NCI-H1048 (cell line): ENCODE measurements around the gene COL4A1.

Experiments used
- DNase-seq: peaks from one replicate; lab custom pipeline; 2025; lab: John Stamatoyannopoulos, UW

COL4A1 gene

GRCh38 chr13:110236431-110236830, 70.5 kb downstream of the COL4A1 start:
- DNase-seq = no peak

- DNase-seq = no peak
These were observed 72.4 kb downstream of the COL4A1 start for GRCh38 chr13:110234532-110234931.

GRCh38 chr13:110233951-110234280, 73.0 kb downstream of the COL4A1 start:
- no peak for DNase-seq

- DNase-seq = no peak
These were observed 73.6 kb downstream of the COL4A1 start for GRCh38 chr13:110233181-110233950.

- DNase-seq = no peak
These were observed 74.2 kb downstream of the COL4A1 start for GRCh38 chr13:110232756-110233155.

- DNase-seq = no peak
These were observed 74.8 kb downstream of the COL4A1 start for GRCh38 chr13:110232142-110232541.

- DNase-seq = no peak
These were observed 75.5 kb downstream of the COL4A1 start for GRCh38 chr13:110231348-110232047.

GRCh38 chr13:110230661-110231347, 76.2 kb downstream of the COL4A1 start:
- DNase-seq = no peak

- DNase-seq = no peak
These were observed 76.9 kb downstream of the COL4A1 start for GRCh38 chr13:110229905-110230563.

- DNase-seq = no peak
These were observed 77.7 kb downstream of the COL4A1 start for GRCh38 chr13:110228936-110229904.

GRCh38 chr13:110227864-110228643, 78.9 kb downstream of the COL4A1 start:
- no peak for DNase-seq

GRCh38 chr13:110227416-110227815, 79.5 kb downstream of the COL4A1 start:
- DNase-seq = no peak

GRCh38 chr13:110225609-110226574, 81.1 kb downstream of the COL4A1 start:
- DNase-seq = no peak

GRCh38 chr13:110225003-110225402, 82.0 kb downstream of the COL4A1 start:
- DNase-seq = no peak

GRCh38 chr13:110224519-110224918, 82.4 kb downstream of the COL4A1 start:
- DNase-seq = no peak

GRCh38 chr13:110221406-110222117, 85.4 kb downstream of the COL4A1 start:
- DNase-seq = no peak

- no peak for DNase-seq
These were observed 86.5 kb downstream of the COL4A1 start for GRCh38 chr13:110220471-110220870.

- no peak for DNase-seq
These were observed 88.3 kb downstream of the COL4A1 start for GRCh38 chr13:110218581-110219201.
